HCT116 (cell line): ENCODE data around the gene COMMD6. TPM values are rescaled to one million over a fixed set of nuclear protein-coding genes. Genes with fewer than 3 reads are reported as not detected.
A peak's percentile ranks its signal among the peaks of the same experiment; 100 is the strongest.

Experiments
- ATAC-seq: fragments of 200-7000 bp; cut with Tn5 transposase; 2 replicates; pipeline ENCODE4 v1.9.1; 2020; ENCODE audit warnings: mild to moderate bottlenecking, moderate library complexity
- BruUV-seq: library from RNA; stranded (reverse); fragments of 400-500 nt; replicated peaks from 2 replicates; lab custom pipeline; 2021; lab: Mats Ljungman, UMichigan
- CTCF ChIA-PET: fragments of 300-600 bp; sonication (Branson Sonifier 250); formaldehyde crosslinking; loops from one replicate; lab custom pipeline; 2021; ENCODE audit warnings: antibody characterized with exemption; lab: Charles Lee
- POLR2A ChIA-PET: fragments of 300-600, 350-600 bp; sonication (Branson Sonifier 250); formaldehyde crosslinking; loops from one replicate; lab custom pipeline; 2021; ENCODE audit warnings: antibody characterized with exemption; lab: Charles Lee
- RAD21 ChIA-PET, 2 experiments: fragments of 300-600 bp; sonication (Branson Sonifier 250); formaldehyde crosslinking; loops; one replicate each; lab custom pipeline; 2023; ENCODE audit warnings: low total read pairs in 2 of 2; ENCODE audit not compliant: uncharacterized antibody in 2 of 2, unreplicated experiment in 2 of 2, low non-redundant PET in 1 of 2; lab: Charles Lee
- DNase-seq: peaks from one replicate; pipeline ENCODE4 v3.0.0-alpha.2; 2010; ENCODE audit warnings: low read depth, low spot score
- H2AFZ ChIP-seq: fragments of 200-600 bp; shearing (Covaris generic), sonication (generic); 2 replicates; pipeline ENCODE4 v1.6.1; 2017; ENCODE audit warnings: low read depth, mixed run types, mixed read lengths, antibody characterized with exemption, low read length; ENCODE audit not compliant: poor library complexity, severe bottlenecking
- H3K27ac ChIP-seq: 2 replicates; pipeline ENCODE4 v1.5.1; 2012; ENCODE audit warnings: low read depth, low read length
- H3K27me3 ChIP-seq: fragments of 200-600 bp; sonication (generic); 2 replicates; pipeline ENCODE4 v1.6.1; 2016; ENCODE audit warnings: mixed run types, low read length, mixed read lengths; ENCODE audit not compliant: insufficient read depth
- H3K36me3 ChIP-seq, 2 experiments: fragments of 200-500 bp in 1 of 2; fragments of 200-600 bp in 1 of 2; sonication (Bioruptor generic) in 1 of 2; sonication (generic) in 1 of 2; 2 replicates each; pipeline versions ENCODE4 v1.5.1 to v1.6.1; 2014 to 2016; ENCODE audit warnings: low read length in 2 of 2, inconsistent platforms in 1 of 2, mixed read lengths in 1 of 2, mixed run types in 1 of 2; ENCODE audit not compliant: insufficient read depth in 2 of 2, control insufficient read depth in 1 of 2
- H3K4me1 ChIP-seq, 2 experiments: fragments of 200-600 bp in 1 of 2; sonication (generic) in 1 of 2; 2 replicates each; pipeline versions ENCODE4 v1.5.1 to v1.6.1; 2012 to 2017; ENCODE audit warnings: low read length in 2 of 2, inconsistent platforms in 1 of 2, mild to moderate bottlenecking in 1 of 2, mixed read lengths in 1 of 2, mixed run types in 1 of 2, moderate library complexity in 1 of 2; ENCODE audit not compliant: insufficient read depth in 2 of 2, control insufficient read depth in 1 of 2
- H3K4me2 ChIP-seq: fragments of 200-600 bp; sonication (generic); 2 replicates; pipeline ENCODE4 v1.6.1; 2017; ENCODE audit warnings: mixed run types, low read length, mixed read lengths
- H3K4me3 ChIP-seq, 2 experiments: fragments of 200-600 bp in 1 of 2; sonication (generic) in 1 of 2; replicated peaks in 1 of 2; 2 replicates each; pipeline ENCODE4 v1.5.1; 2011 to 2016; ENCODE audit warnings: low read length in 2 of 2, control low read depth in 1 of 2, low read depth in 1 of 2, mild to moderate bottlenecking in 1 of 2, mixed read lengths in 1 of 2, mixed run types in 1 of 2
- H3K79me2 ChIP-seq: fragments of 200-600 bp; sonication (generic); 2 replicates; pipeline ENCODE4 v1.6.1; 2017; ENCODE audit warnings: mild to moderate bottlenecking, mixed run types, low read length, moderate library complexity, mixed read lengths; ENCODE audit not compliant: insufficient read depth
- H3K9ac ChIP-seq: fragments of 200-600 bp; sonication (generic); 2 replicates; pipeline ENCODE4 v1.6.1; 2016; ENCODE audit warnings: low read length, mixed read lengths
- H3K9me2 ChIP-seq: fragments of 200-600 bp; sonication (generic), shearing (Covaris generic); 2 replicates; pipeline ENCODE4 v1.6.1; 2017; ENCODE audit warnings: mixed run types, mild to moderate bottlenecking, moderate library complexity; ENCODE audit not compliant: insufficient read depth
- H3K9me3 ChIP-seq, 2 experiments: fragments of 200-500 bp in 1 of 2; fragments of 200-600 bp in 1 of 2; sonication (Bioruptor generic) in 1 of 2; sonication (generic) in 1 of 2; 2 replicates each; pipeline ENCODE4 v1.6.1; 2014 to 2017; ENCODE audit warnings: low read length in 2 of 2, mixed read lengths in 2 of 2, inconsistent platforms in 1 of 2, low read depth in 1 of 2, mild to moderate bottlenecking in 1 of 2, mixed run types in 1 of 2, moderate library complexity in 1 of 2; ENCODE audit not compliant: control insufficient read depth in 1 of 2, insufficient read depth in 1 of 2
- H4K20me1 ChIP-seq: fragments of 200-600 bp; sonication (generic), shearing (Covaris generic); 2 replicates; pipeline ENCODE4 v1.6.1; 2017; ENCODE audit warnings: mixed run types, mild to moderate bottlenecking, moderate library complexity; ENCODE audit not compliant: insufficient read depth
- ATF3 ChIP-seq: IDR thresholded peaks from 2 replicates; pipeline ENCODE4 v1.6.1; 2012
- CBX3 ChIP-seq: IDR thresholded peaks from 2 replicates; pipeline ENCODE4 v1.6.1; 2012; ENCODE audit warnings: low read depth
- CEBPB ChIP-seq: IDR thresholded peaks from 2 replicates; pipeline ENCODE4 v1.6.1; 2012; ENCODE audit warnings: low read depth
- ELF1 ChIP-seq: IDR thresholded peaks from 2 replicates; pipeline ENCODE4 v1.6.1; 2012; ENCODE audit warnings: low read depth, borderline replicate concordance
- EZH2 ChIP-seq: fragments of 200-600 bp; sonication (generic); IDR thresholded peaks from 2 replicates; pipeline ENCODE4 v1.6.1; 2017; ENCODE audit warnings: antibody characterized with exemption, mixed run types
- EZH2phosphoT487 ChIP-seq: fragments of 200-600 bp; IDR thresholded peaks from 2 replicates; pipeline ENCODE4 v1.6.1; 2018; ENCODE audit warnings: antibody characterized with exemption, borderline replicate concordance
- FOSL1 ChIP-seq: IDR thresholded peaks from 2 replicates; pipeline ENCODE4 v1.6.1; 2012; ENCODE audit warnings: low read depth
- JUND ChIP-seq: IDR thresholded peaks from 2 replicates; pipeline ENCODE4 v1.6.1; 2012
- MAX ChIP-seq: IDR thresholded peaks from 2 replicates; pipeline ENCODE4 v1.6.1; 2012
- POLR2A ChIP-seq: IDR thresholded peaks from 2 replicates; pipeline ENCODE4 v1.7.0; 2011; ENCODE audit warnings: borderline replicate concordance; ENCODE audit not compliant: insufficient read depth, insufficient read length; ENCODE audit errors: extremely low read depth
- POLR2AphosphoS5 ChIP-seq: IDR thresholded peaks from 2 replicates; pipeline ENCODE4 v1.6.1; 2011; ENCODE audit warnings: mild to moderate bottlenecking, low read depth, low read length, moderate library complexity
- RAD21 ChIP-seq: IDR thresholded peaks from 2 replicates; pipeline ENCODE4 v1.6.1; 2012; ENCODE audit warnings: low read depth, mild to moderate bottlenecking
- SIN3A ChIP-seq: IDR thresholded peaks from 2 replicates; pipeline ENCODE4 v1.6.1; 2012; ENCODE audit warnings: low read depth
- SRF ChIP-seq: IDR thresholded peaks from 2 replicates; pipeline ENCODE4 v1.6.1; 2012; ENCODE audit warnings: low read depth
- ZFX ChIP-seq: fragments of 450-650 bp; IDR thresholded peaks from 2 replicates; pipeline ENCODE4 v1.6.1; 2017
- ZNF274 ChIP-seq: fragments of 200-500 bp; sonication (Bioruptor generic); IDR thresholded peaks from 2 replicates; pipeline ENCODE4 v1.6.1; 2014; ENCODE audit warnings: mild to moderate bottlenecking, low read depth, low read length, inconsistent platforms
- intact Hi-C: fragments of 100-400 bp; cut with micrococcal nuclease; formaldehyde crosslinking; loops from 2 replicates; pipeline ENCODE4 v1.10.0; 2022
- total RNA-seq: library from RNA; stranded (reverse); gene quantifications from one replicate; pipeline ENCODE4 v1.2.1, GENCODE V29; 2021; ENCODE audit not compliant: unreplicated experiment

COMMD6 gene
- total RNA-seq, 1 experiment from 2014 or later: 108 TPM

- POLR2A ChIA-PET: no interaction called here
- no peak overlapping the region for H3K9ac ChIP-seq
- no peaks in the 10 kb centered on the region for H3K9me3 ChIP-seq
- H3K27me3 ChIP-seq: no peaks in the 10 kb centered on the region
- no peak for DNase-seq
- H3K4me3 ChIP-seq: no peak overlapping the region
- peak overlapping the region; percentile 32 for H2AFZ ChIP-seq
- no peaks in the 10 kb centered on the region for H3K36me3 ChIP-seq
- H3K79me2 ChIP-seq: no peaks in the 10 kb centered on the region
- RAD21 ChIA-PET: no interaction called here
- no peaks in the 10 kb centered on the region for H4K20me1 ChIP-seq
- no TSS peak for BruUV-seq
- intact Hi-C loops: no loop called here
- H3K4me2 ChIP-seq: no peak overlapping the region
- CTCF ChIA-PET: no interaction called here
- no peaks in the 10 kb centered on the region for H3K9me2 ChIP-seq
- TF ChIP-seq ELF1 (no peak), FOSL1 (no peak), POLR2AphosphoS5 (no peak), MAX (no peak), EZH2 (no peak), ATF3 (no peak), SRF (no peak), ZNF274 (no peak)
- H3K4me1 ChIP-seq: no peaks in the 10 kb centered on the region
- no peak overlapping the region for H3K27ac ChIP-seq
- no peak for ATAC-seq
Observed at GRCh38 chr13:75511051-75511625, 26.5 kb downstream of the COMMD6 start.

DNA sequence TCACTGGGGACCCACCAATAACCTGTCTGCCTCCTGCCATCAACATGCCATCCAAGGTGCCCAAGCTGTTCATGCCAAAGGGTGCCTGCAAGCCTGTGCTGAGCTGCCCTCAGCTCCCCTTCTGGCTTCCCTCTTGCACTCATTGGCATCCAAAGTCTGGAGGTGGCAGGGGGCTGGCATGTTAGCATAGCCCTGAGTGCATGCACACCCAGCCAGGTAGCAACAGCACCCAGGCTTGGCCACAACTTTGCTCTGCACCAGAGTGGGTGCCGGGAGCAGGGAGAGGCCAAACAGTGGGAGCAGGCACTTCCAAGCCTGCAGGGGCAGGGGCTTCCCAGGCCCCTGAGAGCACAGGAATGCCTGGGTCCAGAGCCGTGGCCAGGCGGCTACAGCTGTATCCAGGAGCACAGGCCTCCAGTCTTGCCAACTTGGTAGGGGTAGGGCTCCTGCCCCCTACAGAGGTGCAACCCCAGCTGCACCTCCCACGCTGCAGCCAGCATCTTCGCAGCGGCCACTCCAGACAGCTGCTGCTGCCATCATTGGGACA, 29.6 kb downstream of the COMMD6 start:
- CTCF ChIA-PET: no interaction called here
- no peak overlapping the region for H3K9ac ChIP-seq

More for the DNA sequence above, 29.6 kb downstream of the COMMD6 start:
- no peak for DNase-seq
- H3K9me2 ChIP-seq: no peaks in the 10 kb centered on the region
- intact Hi-C loops: no loop called here
- ATAC-seq: no peak
- no peaks in the 10 kb centered on the region for H3K27me3 ChIP-seq
- no peaks in the 10 kb centered on the region for H3K79me2 ChIP-seq
- no peak for TF ChIP-seq SIN3A
- TF ChIP-seq ELF1: no peak
- TF ChIP-seq MAX: no peak
- TF ChIP-seq POLR2A: no peak
- no peak for TF ChIP-seq JUND
- no peak for TF ChIP-seq RAD21
- no peak for TF ChIP-seq FOSL1
- no peak for TF ChIP-seq CEBPB
- TF ChIP-seq EZH2phosphoT487: no peak
- no peak for TF ChIP-seq ZNF274
- no peak for TF ChIP-seq POLR2AphosphoS5
- TF ChIP-seq ZFX: no peak
- no peak for TF ChIP-seq CBX3
- TF ChIP-seq, all 23 proteins: peak for 0
- BruUV-seq: no TSS peak
- RAD21 ChIA-PET: no interaction called here
- Histone ChIP-seq H2AFZ (no peak overlapping the region), H3K27ac (no peak overlapping the region), H4K20me1 (no peaks in the 10 kb centered on the region), H3K36me3 (no peaks in the 10 kb centered on the region), H3K4me2 (no peak overlapping the region), H3K9me3 (no peaks in the 10 kb centered on the region), H3K4me3 (no peak overlapping the region), H3K4me1 (no peaks in the 10 kb centered on the region)
- POLR2A ChIA-PET: no interaction called here
